ENCODE data around the gene KIF18A. TPM values are rescaled to one million over a fixed set of nuclear protein-coding genes. Genes with fewer than 3 reads are reported as not detected.
A peak's percentile ranks its signal among the peaks of the same experiment; 100 is the strongest.
"Not testable (repeated sequence)": the region's sequence is repeated elsewhere in the genome, so short reads cannot be mapped to it uniquely, and the experiment has no call there.

Gene KIF18A
- total RNA-seq, 1 donor: 25.0 TPM

GRCh38 chr11:28099715-28100114 is 8.2 kb downstream of the KIF18A start:
- TF ChIP-seq CTCF (IDR thresholded peaks at IDR 0.05; ENCODE audit: insufficient read depth, low read depth, low read length): no peak
- no peak overlapping the region for H3K4me3 ChIP-seq (ENCODE audit: low read depth, low read length)
- DNase-seq (ENCODE audit: low read depth): no peak

- no peak for DNase-seq (ENCODE audit: low read depth)
- TF ChIP-seq CTCF (IDR thresholded peaks at IDR 0.05; ENCODE audit: insufficient read depth, low read depth, low read length): no peak
- H3K4me3 ChIP-seq (ENCODE audit: low read depth, low read length): no peak overlapping the region
Measured at GRCh38 chr11:28098257-28098656, 9.7 kb downstream of the KIF18A start.

- H3K4me3 ChIP-seq (ENCODE audit: low read depth, low read length): no peak overlapping the region
- no peak for TF ChIP-seq CTCF (IDR thresholded peaks at IDR 0.05; ENCODE audit: insufficient read depth, low read depth, low read length)
Measured at GRCh38 chr11:28092786-28093185, 15.2 kb downstream of the KIF18A start.

GRCh38 chr11:28090052-28090749 is 17.8 kb downstream of the KIF18A start:
- no peak for TF ChIP-seq CTCF (IDR thresholded peaks at IDR 0.05; ENCODE audit: insufficient read depth, low read depth, low read length)
- H3K4me3 ChIP-seq (ENCODE audit: low read depth, low read length): no peak overlapping the region
- DNase-seq (ENCODE audit: low read depth): peak; percentile 55

More at GRCh38 chr11:28092786-28093185, 15.2 kb downstream of the KIF18A start:
- DNase-seq (ENCODE audit: low read depth): no peak

- H3K4me3 ChIP-seq (ENCODE audit: low read depth, low read length): no peak overlapping the region
- DNase-seq (ENCODE audit: low read depth): peak; percentile 83
- TF ChIP-seq CTCF (IDR thresholded peaks at IDR 0.05; ENCODE audit: insufficient read depth, low read depth, low read length): no peak
Measured at GRCh38 chr11:28089378-28089777, 18.6 kb downstream of the KIF18A start.

GRCh38 chr11:28087693-28088092 is 20.3 kb downstream of the KIF18A start:
- DNase-seq (ENCODE audit: low read depth); H3K4me3 ChIP-seq (ENCODE audit: low read depth, low read length): not testable (repeated sequence)

- not testable (repeated sequence) for DNase-seq (ENCODE audit: low read depth); H3K4me3 ChIP-seq (ENCODE audit: low read depth, low read length)
Measured at GRCh38 chr11:28087192-28087591, 20.8 kb downstream of the KIF18A start.

GRCh38 chr11:28086569-28086968 is 21.4 kb downstream of the KIF18A start:
- peak; percentile 45 for DNase-seq (ENCODE audit: low read depth)
- H3K4me3 ChIP-seq (ENCODE audit: low read depth, low read length): no peak overlapping the region
- TF ChIP-seq CTCF (IDR thresholded peaks at IDR 0.05; ENCODE audit: insufficient read depth, low read depth, low read length): no peak
